ENCODE data around the gene ARHGEF12.
"Not testable (repeated sequence)": the region's sequence is repeated elsewhere in the genome, so short reads cannot be mapped to it uniquely, and the experiment has no call there.

Gene ARHGEF12

DNA sequence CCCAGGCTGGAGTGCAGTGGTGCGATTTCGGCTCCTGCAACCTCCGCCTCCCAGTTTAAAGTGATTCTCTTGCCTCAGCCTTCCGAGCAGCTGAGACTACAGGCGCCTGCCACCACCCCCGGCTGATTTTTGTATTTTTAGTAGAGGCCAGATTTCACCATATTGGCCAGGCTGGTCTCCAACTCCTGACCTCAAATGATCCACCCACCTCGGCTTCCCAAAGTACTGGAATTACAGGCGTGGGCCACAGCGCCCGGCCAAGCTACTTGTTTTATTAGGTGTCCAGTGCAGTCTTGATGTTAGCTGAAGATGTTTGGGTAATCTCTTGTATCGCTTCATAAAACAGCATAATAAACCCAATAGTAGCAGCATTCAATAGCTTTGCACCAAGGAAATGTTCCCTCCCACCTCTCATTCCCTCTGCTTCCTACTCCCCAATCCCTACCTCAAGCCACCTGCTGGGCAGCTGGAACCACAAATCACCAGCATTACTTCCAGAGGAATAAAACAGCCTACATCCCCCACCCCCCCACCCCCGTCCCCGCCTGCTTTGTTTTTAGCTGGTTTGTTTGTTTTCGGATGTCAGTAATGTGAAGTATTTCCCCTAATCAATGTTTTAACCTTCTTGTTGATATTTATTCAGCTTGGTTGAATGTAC, 164.3 kb downstream of the ARHGEF12 start:
- Histone ChIP-seq H3K9me3 (ENCODE audit: control insufficient read depth, low read length) (no peaks in the 10 kb centered on the region), H3K4me3 (ENCODE audit: low read length) (no peak overlapping the region), H3K9ac (ENCODE audit: low read length) (no peak overlapping the region), H3K4me1 (ENCODE audit: control insufficient read depth, insufficient read depth, low read length) (peaks cover 2% of the 10 kb centered on the region), H3K36me3 (ENCODE audit: control insufficient read depth, insufficient read depth, low read length) (no peaks in the 10 kb centered on the region), H3K27me3 (ENCODE audit: control insufficient read depth, insufficient read depth, low read length) (peaks cover 16% of the 10 kb centered on the region)

DNA sequence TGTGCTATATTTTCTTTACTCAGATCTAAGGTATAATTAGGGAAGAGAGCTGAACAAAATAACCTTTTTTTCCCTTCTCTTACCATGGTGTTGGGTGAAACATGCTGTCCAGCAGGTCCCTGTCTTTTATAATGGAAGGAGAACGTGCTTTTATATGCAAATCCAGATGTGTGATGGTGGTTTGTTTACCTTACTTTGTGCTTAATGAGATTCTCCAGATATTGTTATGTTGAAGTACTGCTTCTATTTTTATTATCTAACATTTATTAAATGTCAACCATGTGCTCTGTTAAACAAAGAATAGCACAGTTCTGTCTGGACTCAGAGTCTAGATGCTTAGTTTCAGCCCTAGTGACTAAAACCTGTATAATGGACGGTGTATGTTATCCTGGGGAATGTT, 165.2 kb downstream of the ARHGEF12 start:
- H3K4me1 ChIP-seq (ENCODE audit: control insufficient read depth, insufficient read depth, low read length) = no peaks in the 10 kb centered on the region
- H3K27me3 ChIP-seq (ENCODE audit: control insufficient read depth, insufficient read depth, low read length) = peaks cover 18% of the 10 kb centered on the region
- H3K4me3 ChIP-seq (ENCODE audit: low read length) = no peak overlapping the region
- no peaks in the 10 kb centered on the region for H3K36me3 ChIP-seq (ENCODE audit: control insufficient read depth, insufficient read depth, low read length)
- H3K9ac ChIP-seq (ENCODE audit: low read length) = no peak overlapping the region
- H3K9me3 ChIP-seq (ENCODE audit: control insufficient read depth, low read length) = no peaks in the 10 kb centered on the region

DNA sequence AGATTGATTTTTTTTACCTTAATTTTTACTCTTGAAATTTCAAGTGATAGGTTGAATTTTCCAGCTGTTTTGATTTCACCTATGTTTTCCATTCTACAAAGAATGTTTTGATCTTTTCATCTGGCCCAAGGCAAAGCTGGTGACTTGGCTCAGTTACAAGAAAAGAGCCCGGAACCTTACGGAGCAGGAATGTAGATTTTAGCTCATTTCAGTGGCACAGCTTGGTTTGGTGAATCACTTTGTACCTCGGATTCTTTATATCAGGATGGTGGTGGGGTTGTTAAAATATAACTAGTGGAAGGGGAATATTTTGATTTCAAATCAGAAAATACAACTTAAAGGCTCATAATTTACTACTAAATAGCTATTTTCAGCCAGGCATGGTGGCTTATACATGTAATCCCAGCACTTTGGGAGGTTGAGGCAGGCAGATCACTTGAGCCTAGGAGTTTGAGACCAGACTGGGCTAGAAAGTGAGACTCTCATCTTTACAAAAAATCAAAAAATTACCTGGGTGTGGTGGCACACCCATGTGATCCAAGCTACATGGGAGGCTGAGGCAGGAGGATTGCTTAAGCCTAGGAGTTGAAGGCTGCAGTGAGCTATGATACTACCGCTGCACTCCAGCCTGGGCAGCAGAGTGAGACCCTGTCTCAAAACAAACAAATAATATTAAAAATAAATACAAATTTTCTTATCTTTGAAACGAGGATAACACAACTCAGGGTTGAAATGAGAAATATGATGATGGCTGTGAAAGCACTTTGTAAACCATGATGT, 166.0 kb downstream of the ARHGEF12 start:
- H3K9ac ChIP-seq (ENCODE audit: low read length) = no peak overlapping the region
- no peaks in the 10 kb centered on the region for H3K4me1 ChIP-seq (ENCODE audit: control insufficient read depth, insufficient read depth, low read length)
- H3K27me3 ChIP-seq (ENCODE audit: control insufficient read depth, insufficient read depth, low read length) = peaks cover 21% of the 10 kb centered on the region
- H3K36me3 ChIP-seq (ENCODE audit: control insufficient read depth, insufficient read depth, low read length) = no peaks in the 10 kb centered on the region
- no peak overlapping the region for H3K4me3 ChIP-seq (ENCODE audit: low read length)
- H3K9me3 ChIP-seq (ENCODE audit: control insufficient read depth, low read length) = no peaks in the 10 kb centered on the region

DNA sequence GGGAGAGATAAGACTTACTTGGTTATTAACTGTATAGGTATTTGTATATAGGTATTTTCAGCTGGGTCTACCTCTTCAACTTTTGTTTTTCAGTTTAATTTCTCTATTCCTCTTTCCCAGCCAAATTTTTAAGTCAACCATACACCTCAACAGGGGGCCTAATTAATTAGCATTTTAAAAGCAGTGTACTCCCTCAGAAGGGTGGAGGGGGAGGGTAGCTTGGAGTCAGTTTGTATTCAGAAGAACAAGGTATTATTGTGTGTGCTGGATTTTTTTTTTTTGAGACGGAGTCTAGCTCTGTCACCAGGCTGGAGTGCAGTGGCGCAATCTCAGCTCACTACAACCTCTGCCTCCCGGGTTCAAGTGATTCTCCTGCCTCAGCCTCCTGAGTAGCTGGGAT, 167.3 kb downstream of the ARHGEF12 start:
- peaks cover 16% of the 10 kb centered on the region for H3K27me3 ChIP-seq (ENCODE audit: control insufficient read depth, insufficient read depth, low read length)
- not testable (repeated sequence) for H3K9ac ChIP-seq (ENCODE audit: low read length); H3K4me1 ChIP-seq (ENCODE audit: control insufficient read depth, insufficient read depth, low read length); H3K9me3 ChIP-seq (ENCODE audit: control insufficient read depth, low read length); H3K4me3 ChIP-seq (ENCODE audit: low read length); H3K36me3 ChIP-seq (ENCODE audit: control insufficient read depth, insufficient read depth, low read length)

DNA sequence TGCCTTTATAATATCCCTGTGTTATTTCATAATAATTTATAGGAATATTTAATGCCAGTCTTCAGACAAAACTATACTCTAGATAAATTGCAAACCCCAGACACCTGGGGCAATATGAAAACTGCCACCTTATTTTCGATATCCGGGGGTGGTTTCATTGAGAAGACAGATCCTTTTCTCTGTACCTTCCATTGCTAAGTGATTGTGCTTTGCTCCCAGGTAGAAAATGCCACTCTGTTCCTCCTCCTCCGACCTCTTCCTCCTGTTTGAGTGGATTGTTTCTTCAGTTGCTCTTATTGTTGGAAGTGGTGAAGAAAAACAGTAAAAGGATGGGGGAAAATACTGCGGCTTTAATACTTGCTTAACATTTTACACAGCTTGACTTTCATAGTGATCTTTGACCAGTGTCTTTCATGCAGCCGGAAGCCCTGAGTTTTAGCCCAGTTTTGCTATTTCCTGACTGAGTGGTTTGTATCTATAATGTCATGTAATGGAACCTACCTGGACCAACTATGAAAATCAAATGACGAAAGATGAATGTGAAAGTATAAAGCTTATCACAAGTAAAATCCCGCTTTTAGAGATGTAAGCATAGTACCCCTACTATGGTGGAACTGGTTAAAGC, 169.7 kb downstream of the ARHGEF12 start:
- H3K27me3 ChIP-seq (ENCODE audit: control insufficient read depth, insufficient read depth, low read length) = peaks cover 23% of the 10 kb centered on the region
- H3K4me3 ChIP-seq (ENCODE audit: low read length) = no peak overlapping the region
- H3K4me1 ChIP-seq (ENCODE audit: control insufficient read depth, insufficient read depth, low read length) = no peaks in the 10 kb centered on the region
- H3K9ac ChIP-seq (ENCODE audit: low read length) = no peak overlapping the region
- no peaks in the 10 kb centered on the region for H3K36me3 ChIP-seq (ENCODE audit: control insufficient read depth, insufficient read depth, low read length)
- no peaks in the 10 kb centered on the region for H3K9me3 ChIP-seq (ENCODE audit: control insufficient read depth, low read length)

DNA sequence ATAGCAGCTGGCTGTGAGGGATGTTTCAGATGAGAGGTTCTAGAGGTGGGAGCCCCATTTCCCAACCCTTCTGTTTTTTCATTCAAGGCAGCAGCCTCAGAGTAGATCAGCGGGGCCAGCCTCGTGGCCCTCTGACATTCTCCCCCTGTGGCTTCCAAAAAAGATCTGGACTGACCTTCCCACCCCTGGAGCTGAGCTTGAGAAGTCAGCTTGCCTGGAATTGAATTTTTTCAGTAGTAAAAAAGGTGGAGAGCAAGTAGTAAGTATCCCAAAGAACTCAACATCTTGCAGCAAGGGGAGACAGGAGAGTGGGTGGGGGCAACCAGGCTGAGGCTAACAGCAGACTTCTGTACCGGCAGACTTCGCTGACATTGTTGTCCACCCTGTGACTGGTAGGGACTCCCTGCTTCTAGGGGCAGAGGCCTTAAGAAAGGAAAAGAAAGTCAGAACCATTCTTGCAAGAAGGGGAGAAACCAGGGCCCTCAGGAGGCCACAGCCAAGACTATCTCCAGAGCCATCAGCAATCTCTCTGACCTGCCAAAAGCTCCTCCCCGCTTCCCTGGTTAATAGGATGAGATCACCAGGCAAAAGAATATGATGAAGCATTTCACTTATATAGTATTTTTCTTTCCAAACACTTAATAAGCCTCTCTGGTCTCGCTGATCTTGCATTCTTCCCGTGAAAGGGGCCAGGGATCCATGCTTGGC, 173.3 kb downstream of the ARHGEF12 start:
- no peaks in the 10 kb centered on the region for H3K9me3 ChIP-seq (ENCODE audit: control insufficient read depth, low read length)
- no peaks in the 10 kb centered on the region for H3K36me3 ChIP-seq (ENCODE audit: control insufficient read depth, insufficient read depth, low read length)
- H3K9ac ChIP-seq (ENCODE audit: low read length) = no peak overlapping the region
- H3K27me3 ChIP-seq (ENCODE audit: control insufficient read depth, insufficient read depth, low read length) = peaks cover 35% of the 10 kb centered on the region
- no peak overlapping the region for H3K4me3 ChIP-seq (ENCODE audit: low read length)
- H3K4me1 ChIP-seq (ENCODE audit: control insufficient read depth, insufficient read depth, low read length) = no peaks in the 10 kb centered on the region

DNA sequence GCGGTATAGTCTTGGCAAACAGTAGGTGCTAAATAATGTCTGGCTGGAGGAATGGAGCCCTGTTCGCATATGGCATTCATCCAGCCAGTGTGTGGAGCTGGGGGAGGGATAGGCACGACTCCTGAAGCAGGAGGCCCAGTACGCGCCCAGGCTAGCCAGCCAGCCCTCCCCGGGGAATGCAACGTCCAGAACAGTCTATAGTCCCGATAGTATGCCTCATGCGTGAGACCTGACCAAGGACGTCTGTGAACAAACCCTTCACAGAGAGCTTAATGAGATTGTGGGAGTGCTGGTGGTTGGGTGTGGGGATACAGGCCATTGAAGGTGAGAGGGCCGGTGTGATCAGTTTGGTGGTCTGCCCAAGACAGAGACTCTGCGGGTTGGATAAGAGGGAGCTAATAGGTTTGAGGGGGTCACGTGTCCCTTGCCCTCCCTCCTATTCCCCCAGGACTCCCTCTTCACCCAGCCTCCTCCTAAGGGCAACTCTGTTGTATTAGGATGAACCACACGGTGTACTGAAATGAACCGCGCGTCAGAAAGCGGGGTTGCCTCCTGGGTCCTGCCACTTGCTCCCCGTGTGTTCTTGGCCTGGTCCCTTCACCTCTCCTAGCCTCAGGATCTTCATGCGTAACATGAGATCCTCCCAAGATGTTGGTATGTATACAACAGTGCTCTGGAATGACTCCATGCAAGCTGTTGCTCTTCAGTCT, 174.3 kb downstream of the ARHGEF12 start:
- no peak overlapping the region for H3K4me3 ChIP-seq (ENCODE audit: low read length)

DNA sequence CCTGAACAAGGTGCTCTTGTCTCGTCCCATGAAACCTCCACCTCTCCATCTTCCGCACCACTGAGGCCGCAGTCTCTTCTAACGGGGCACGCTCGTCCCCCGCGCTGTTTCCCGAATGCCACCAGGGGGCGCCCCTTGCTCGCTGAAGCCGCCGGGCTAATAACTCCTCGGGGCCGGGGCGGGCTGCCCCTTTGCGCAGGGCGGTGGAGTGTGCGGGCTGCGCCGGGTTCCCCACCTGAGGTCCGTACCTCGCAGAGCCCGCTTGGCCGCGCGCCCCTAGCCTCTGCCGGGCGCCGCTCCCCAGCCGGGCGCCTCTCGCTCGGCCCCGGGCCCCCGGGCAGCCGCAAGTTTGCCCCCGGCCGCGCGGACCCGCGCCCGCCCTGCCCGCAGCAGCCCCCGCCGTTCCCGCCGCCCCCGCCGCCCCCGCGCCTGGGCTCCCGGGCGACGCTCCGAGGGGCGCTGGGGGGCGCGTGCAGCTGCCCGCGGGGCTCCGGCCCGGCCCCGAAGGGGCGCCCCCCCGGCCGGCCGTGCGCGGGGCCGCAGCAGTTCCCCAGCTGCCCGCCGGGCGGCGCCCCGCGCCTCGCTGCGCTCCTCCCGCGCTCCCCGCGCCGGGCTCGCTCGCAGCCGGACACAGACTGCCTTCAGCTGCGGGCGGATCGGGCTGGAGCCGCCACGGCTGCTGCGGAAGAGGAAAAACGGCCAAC, 175.1 kb downstream of the ARHGEF12 start, which contains the start of gene GRIK4:
Gene GRIK4 (plus strand): TSS at position 633 of the 704 bp plus-strand sequence. CDS start 148,571 bp downstream, outside the sequence.
- no peak within 1 kb of the TSS for H3K9ac ChIP-seq (ENCODE audit: low read length)
- H3K36me3 ChIP-seq (ENCODE audit: control insufficient read depth, insufficient read depth, low read length) = no peaks in the 10 kb centered on the region
- H3K4me3 ChIP-seq (ENCODE audit: low read length) = no peak within 1 kb of the TSS
- H3K27me3 ChIP-seq (ENCODE audit: control insufficient read depth, insufficient read depth, low read length) = peaks cover 39% of the 10 kb centered on the region
- H3K4me1 ChIP-seq (ENCODE audit: control insufficient read depth, insufficient read depth, low read length) = no peaks in the 10 kb centered on the region
- no peaks in the 10 kb centered on the region for H3K9me3 ChIP-seq (ENCODE audit: control insufficient read depth, low read length)

More for the DNA sequence above, 174.3 kb downstream of the ARHGEF12 start:
- Histone ChIP-seq H3K36me3 (ENCODE audit: control insufficient read depth, insufficient read depth, low read length) (no peaks in the 10 kb centered on the region), H3K27me3 (ENCODE audit: control insufficient read depth, insufficient read depth, low read length) (peaks cover 34% of the 10 kb centered on the region), H3K4me1 (ENCODE audit: control insufficient read depth, insufficient read depth, low read length) (no peaks in the 10 kb centered on the region), H3K9ac (ENCODE audit: low read length) (no peak overlapping the region), H3K9me3 (ENCODE audit: control insufficient read depth, low read length) (no peaks in the 10 kb centered on the region)

DNA sequence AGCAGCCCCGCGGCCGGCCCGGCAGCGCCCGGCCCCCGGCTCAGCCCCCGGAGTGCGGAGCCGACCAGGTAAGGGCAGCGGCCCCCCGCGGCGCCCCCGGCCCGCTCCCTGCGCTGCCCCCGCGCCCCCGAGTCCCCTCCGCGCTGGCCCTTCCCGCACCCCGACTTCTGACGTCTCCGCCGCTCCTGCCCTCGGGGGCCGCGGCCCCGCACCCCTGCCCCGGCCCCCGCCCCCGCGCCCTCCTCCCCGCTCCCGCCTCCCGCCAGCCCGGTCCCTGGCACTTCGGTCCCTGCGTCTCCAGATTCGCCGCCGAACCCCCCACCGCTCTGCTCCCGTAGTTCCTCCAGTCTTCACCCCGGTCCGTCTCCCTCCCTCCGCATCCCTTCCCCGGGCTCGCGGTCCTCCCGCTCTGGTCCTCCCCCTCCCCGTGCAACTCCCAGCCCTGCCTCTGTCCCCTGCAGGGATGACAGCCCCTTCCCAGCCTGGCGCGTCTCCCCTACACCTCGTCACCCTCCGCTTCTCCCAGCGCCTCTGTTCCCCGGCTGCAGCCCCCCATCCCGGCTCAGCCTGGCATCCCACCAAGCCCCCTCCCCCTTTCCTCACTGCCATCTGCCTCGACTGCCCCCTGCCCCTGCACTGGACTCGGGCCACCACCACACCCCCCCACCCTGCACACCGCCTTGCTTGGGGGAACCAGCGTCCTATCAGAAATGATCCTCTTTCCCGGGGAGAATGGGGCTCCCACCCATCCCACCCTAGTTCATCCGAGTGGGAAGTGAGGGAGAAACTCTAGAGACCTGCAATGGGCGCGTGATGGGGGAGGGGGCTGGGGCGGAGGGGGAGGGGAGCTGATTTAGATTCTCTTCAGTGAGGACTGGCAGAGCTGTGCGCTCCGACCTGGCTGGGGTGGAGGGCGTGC, 175.9 kb downstream of the ARHGEF12 start:
- H3K4me1 ChIP-seq (ENCODE audit: control insufficient read depth, insufficient read depth, low read length) = peaks cover 3% of the 10 kb centered on the region
- H3K4me3 ChIP-seq (ENCODE audit: low read length) = no peak overlapping the region
- no peaks in the 10 kb centered on the region for H3K36me3 ChIP-seq (ENCODE audit: control insufficient read depth, insufficient read depth, low read length)
- no peak overlapping the region for H3K9ac ChIP-seq (ENCODE audit: low read length)
- peaks cover 42% of the 10 kb centered on the region for H3K27me3 ChIP-seq (ENCODE audit: control insufficient read depth, insufficient read depth, low read length)
- H3K9me3 ChIP-seq (ENCODE audit: control insufficient read depth, low read length) = no peaks in the 10 kb centered on the region

DNA sequence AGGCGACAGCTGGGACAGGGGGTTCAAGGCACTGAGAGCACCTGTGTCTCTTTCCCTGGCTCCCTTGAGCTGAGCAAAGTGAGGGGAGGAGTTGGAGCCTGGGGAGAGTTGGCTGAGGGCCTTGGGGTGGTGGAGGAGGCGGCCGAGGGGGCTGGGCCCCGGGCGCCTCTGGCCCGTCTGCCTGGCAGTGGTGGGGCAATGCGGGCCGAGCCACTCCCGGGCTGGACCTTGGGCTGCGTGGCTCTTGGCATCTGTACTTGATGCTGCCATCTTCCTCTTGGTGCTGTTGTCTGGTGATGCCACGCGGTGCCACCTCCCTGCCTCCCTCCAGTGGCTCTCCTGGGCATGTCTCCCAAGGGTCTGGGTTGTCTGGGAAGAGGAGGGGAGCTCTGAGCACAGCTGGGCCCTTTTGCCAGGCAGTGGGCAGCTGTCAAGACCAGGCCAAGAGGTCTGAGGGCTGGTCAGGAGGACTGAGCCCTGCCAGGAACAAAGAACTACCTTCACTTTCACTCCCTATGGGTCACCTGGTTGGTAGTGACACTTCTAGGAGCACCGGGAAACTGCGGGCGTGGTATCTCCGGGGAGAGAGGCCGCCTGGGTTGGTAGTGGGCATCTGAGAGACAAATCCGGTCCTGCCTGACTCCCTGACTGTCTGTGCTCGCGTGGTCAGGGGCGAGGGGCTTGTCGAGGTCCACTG, 176.7 kb downstream of the ARHGEF12 start:
- Histone ChIP-seq H3K36me3 (ENCODE audit: control insufficient read depth, insufficient read depth, low read length) (no peaks in the 10 kb centered on the region), H3K27me3 (ENCODE audit: control insufficient read depth, insufficient read depth, low read length) (peaks cover 44% of the 10 kb centered on the region), H3K4me1 (ENCODE audit: control insufficient read depth, insufficient read depth, low read length) (peaks cover 4% of the 10 kb centered on the region), H3K9me3 (ENCODE audit: control insufficient read depth, low read length) (no peaks in the 10 kb centered on the region), H3K4me3 (ENCODE audit: low read length) (no peak overlapping the region), H3K9ac (ENCODE audit: low read length) (no peak overlapping the region)

Measured in mucosa of stomach (tissue), 1 donor.